ENCODE data around the gene GPR55. TPM values are rescaled to one million over a fixed set of nuclear protein-coding genes. Genes with fewer than 3 reads are reported as not detected.

GPR55 gene
- total RNA-seq, 1 donor from 2014 or later = not detected

GRCh38 chr2:230866756-230867523 lies 58.1 kb downstream of the GPR55 start:
- DNase-seq = peak; percentile 55

GRCh38 chr2:230865766-230866755 lies 59.0 kb downstream of the GPR55 start:
- DNase-seq = no peak

- DNase-seq = no peak
These were observed 59.7 kb downstream of the GPR55 start for GRCh38 chr2:230865307-230865765.

- DNase-seq = peak; percentile 72
These were observed 60.3 kb downstream of the GPR55 start, which contains the start of gene ITM2C for GRCh38 chr2:230864605-230865306. ITM2C (plus strand) TSS chr2:230864942; CDS start chr2:230865026, 84 bp downstream.

- no peak for DNase-seq
These were observed 60.9 kb downstream of the GPR55 start for GRCh38 chr2:230864122-230864604.

GRCh38 chr2:230863442-230864121 lies 61.5 kb downstream of the GPR55 start:
- no peak for DNase-seq

- DNase-seq = no peak
These were observed 62.0 kb downstream of the GPR55 start for GRCh38 chr2:230863031-230863430.

- DNase-seq = no peak
These were observed 62.8 kb downstream of the GPR55 start for GRCh38 chr2:230862292-230862691.

GRCh38 chr2:230861552-230862255 lies 63.3 kb downstream of the GPR55 start:
- no peak for DNase-seq

Other genes starting within 250 kb of the GPR55 start
- 149 TPM for gene CAB39, start 212.4 kb downstream of the GPR55 start, total RNA-seq
- 112 TPM for gene ITM2C, start 60.3 kb downstream of the GPR55 start, total RNA-seq
- gene SPATA3, start 70.9 kb upstream of the GPR55 start, total RNA-seq = not detected
- 32.4 TPM for gene C2orf72, start 112.3 kb upstream of the GPR55 start, total RNA-seq
- 111 TPM for gene PSMD1, start 131.6 kb upstream of the GPR55 start, total RNA-seq
- gene HTR2B, start 199.8 kb upstream of the GPR55 start, total RNA-seq = 0.62 TPM